Sigmoid colon (tissue), 7 donors: ENCODE data around the gene KIF12. TPM values are rescaled to one million over a fixed set of nuclear protein-coding genes. Genes with fewer than 3 reads are reported as not detected.
"Not testable (repeated sequence)": the region's sequence is repeated elsewhere in the genome, so short reads cannot be mapped to it uniquely, and the experiment has no call there.

Experiments used
- DNase-seq: peaks from one replicate; pipeline ENCODE4 v3.0.0-alpha.2; 2019
- H3K27ac ChIP-seq, 4 donors: fragments of 200-600 bp; sonication (generic); one replicate each; pipeline ENCODE4 v1.5.1; 2016 to 2019; ENCODE audit warnings: mild to moderate bottlenecking in 1 of 4
- H3K27me3 ChIP-seq, 3 donors: fragments of 200-600 bp; sonication (generic); one replicate each; pipeline ENCODE4 v1.5.1; 2019; ENCODE audit warnings: mild to moderate bottlenecking in 1 of 3
- H3K36me3 ChIP-seq, 4 donors: fragments of 200-600 bp; sonication (generic); one replicate each; pipeline ENCODE4 v1.5.1; 2016 to 2019
- H3K4me1 ChIP-seq, 4 donors: fragments of 200-600 bp; sonication (generic); one replicate each; pipeline ENCODE4 v1.5.1; 2017 to 2019
- H3K4me3 ChIP-seq, 4 donors: fragments of 200-600 bp; sonication (generic); one replicate each; pipeline ENCODE4 v1.5.1; 2017 to 2019; ENCODE audit warnings: mild to moderate bottlenecking in 2 of 4, moderate library complexity in 1 of 4
- H3K9me3 ChIP-seq, 4 donors: fragments of 200-600 bp in 3 of 4; sonication (generic) in 3 of 4; one replicate each; pipeline versions ENCODE4 v1.5.1 to v1.6.1; 2013 to 2019
- CTCF ChIP-seq, 4 experiments: fragments of 450-650 bp in 3 of 4; fragments of 200-600 bp in 1 of 4; IDR thresholded peaks; one replicate each; pipeline ENCODE4 v1.5.1; 2016 to 2019; ENCODE audit warnings: antibody characterized with exemption in 4 of 4, mild to moderate bottlenecking in 3 of 4, moderate library complexity in 2 of 4
- EP300 ChIP-seq, 4 donors: sonication (generic); formaldehyde crosslinking; IDR thresholded peaks; one replicate each; pipeline ENCODE4 v1.6.1; 2017; ENCODE audit warnings: antibody characterized with exemption in 4 of 4
- POLR2A ChIP-seq, 2 donors: fragments of 450-650 bp; IDR thresholded peaks; one replicate each; pipeline ENCODE4 v1.6.1; 2016; ENCODE audit warnings: antibody characterized with exemption in 2 of 2, mild to moderate bottlenecking in 2 of 2, moderate library complexity in 2 of 2
- POLR2AphosphoS5 ChIP-seq, 4 donors: sonication (generic); formaldehyde crosslinking; IDR thresholded peaks; one replicate each; pipeline ENCODE4 v1.6.1; 2017; ENCODE audit warnings: antibody characterized with exemption in 4 of 4
- WGBS, 2 donors: extraction: QIAGEN DNeasy Blood & Tissue Kit; methylation state at CpG; one replicate each; pipeline ENCODE4 v1.1.7; 2013; 5-methylcytosine and 5-hydroxymethylcytosine counted together
- intact Hi-C: fragments of 100-400 bp; cut with DNase I; formaldehyde crosslinking; loops from one replicate; pipeline ENCODE4 v1.15.1; 2023
- polyA plus RNA-seq, 3 donors: library from polyadenylated mRNA; stranded (reverse); fragments of 200-250 nt; gene quantifications; one replicate each; pipeline ENCODE4 v1.2.3, GENCODE V29; 2013
- total RNA-seq, 4 donors: library from RNA; depleted of rRNA; stranded (reverse); fragments of >200 nt; gene quantifications; one replicate each; pipeline ENCODE4 v1.1.0, GENCODE V29; 2016
- donor health status: healthy with polysubstance abuse.
- donor health status: Bipolar disorder and iron deficiency.
- donor health status: healthy.

The KIF12 gene
- total and polyA plus RNA-seq, 7 donors: 1.4 to 6.9 (median 3.7) TPM; not detected in 3

DNA sequence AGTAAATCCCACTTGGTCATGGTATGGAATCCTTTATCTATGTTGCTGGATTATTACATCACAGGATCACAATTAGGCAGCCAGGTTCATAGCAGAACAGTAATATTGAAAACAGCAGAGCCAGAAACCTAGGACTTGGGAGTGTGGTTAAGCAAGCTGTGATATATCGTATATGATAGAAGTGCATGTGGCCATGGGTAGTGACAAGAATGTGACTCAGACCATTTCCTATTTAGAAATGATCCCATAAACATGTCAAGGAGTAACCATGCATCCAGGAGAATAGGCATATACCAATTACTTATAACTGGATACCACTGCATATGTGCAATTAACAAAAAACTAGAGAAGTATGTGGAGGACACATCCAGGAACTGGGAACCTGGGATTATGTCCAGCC lies 52.2 kb downstream of the KIF12 start:
- Histone ChIP-seq H3K4me1 (no peaks in the 10 kb centered on the region), H3K27me3 (no peaks in the 10 kb centered on the region), H3K36me3 (peaks cover 0 to 22% (median 1%) of the 10 kb centered on the region in 4 donors), H3K4me3 (no peak overlapping the region), H3K9me3 (no peaks in the 10 kb centered on the region), H3K27ac (no peak overlapping the region)
- DNase-seq: no peak
- 87 to 92% methylated on average over 1 of the region's 1 CpG for WGBS, 2 donors
- intact Hi-C loops: no loop called here
- TF ChIP-seq POLR2A (IDR thresholded peaks at IDR 0.05): no peak
- no peak for TF ChIP-seq POLR2AphosphoS5 (IDR thresholded peaks at IDR 0.05)
- no peak for TF ChIP-seq CTCF (IDR thresholded peaks at IDR 0.05)
- no peak for TF ChIP-seq EP300 (IDR thresholded peaks at IDR 0.05)

GRCh38 chr9:114046237-114046755 lies 52.8 kb downstream of the KIF12 start:
- intact Hi-C loops: no loop called here
- no peaks in the 10 kb centered on the region for H3K27me3 ChIP-seq
- no peaks in the 10 kb centered on the region for H3K9me3 ChIP-seq
- no peak for TF ChIP-seq CTCF (IDR thresholded peaks at IDR 0.05)
- no peak for TF ChIP-seq POLR2A (IDR thresholded peaks at IDR 0.05)
- no peak for TF ChIP-seq POLR2AphosphoS5 (IDR thresholded peaks at IDR 0.05)
- TF ChIP-seq EP300 (IDR thresholded peaks at IDR 0.05): no peak
- no peak for DNase-seq
- no peaks in the 10 kb centered on the region for H3K4me1 ChIP-seq
- peaks cover 0 to 22% (median 1%) of the 10 kb centered on the region in 4 donors for H3K36me3 ChIP-seq
- no peak overlapping the region for H3K4me3 ChIP-seq
- H3K27ac ChIP-seq: no peak overlapping the region
- 64 to 85% methylated on average over 4 of the region's 4 CpGs for WGBS, 2 donors

GRCh38 chr9:114043660-114044059 lies 55.4 kb downstream of the KIF12 start:
- H3K27ac ChIP-seq, H3K4me3 ChIP-seq, intact Hi-C loops, H3K9me3 ChIP-seq, H3K36me3 ChIP-seq, H3K27me3 ChIP-seq, DNase-seq, H3K4me1 ChIP-seq: not testable (repeated sequence)

Other genes with a start within 250 kb of the KIF12 start
- gene ZNF618, start 223.0 kb downstream of the KIF12 start, total RNA-seq: 1 to 10 TPM; 2.0 to 8.0 (median 2.6) TPM
- gene ZNF618, start 223.0 kb downstream of the KIF12 start, polyA plus RNA-seq: 1 to 10 TPM in 2 of 3 donors, under 1 TPM in 1; 0.92 to 2.3 (median 1.2) TPM
- not detected for gene AMBP, start 21.0 kb downstream of the KIF12 start, total RNA-seq
- under 1 TPM in 1 of 3 donors, not detected in 2; 0.66 TPM for gene AMBP, start 21.0 kb downstream of the KIF12 start, polyA plus RNA-seq
- gene COL27A1, start 56.2 kb upstream of the KIF12 start, total RNA-seq: 10 to 100 TPM in 1 of 4 donors, 1 to 10 TPM in 3; 2.0 to 13.3 (median 7.1) TPM
- 1 to 10 TPM; 1.4 to 5.5 (median 1.8) TPM for gene COL27A1, start 56.2 kb upstream of the KIF12 start, polyA plus RNA-seq
- not detected for gene ORM1, start 223.8 kb upstream of the KIF12 start, total RNA-seq
- 1 to 10 TPM in 2 of 3 donors, not detected in 1; 1.1 to 1.8 TPM for gene ORM1, start 223.8 kb upstream of the KIF12 start, polyA plus RNA-seq
- gene ORM2, start 230.6 kb upstream of the KIF12 start, total RNA-seq: not detected
- under 1 TPM in 1 of 3 donors, not detected in 2; 0.38 TPM for gene ORM2, start 230.6 kb upstream of the KIF12 start, polyA plus RNA-seq